Ishikawa (cell line): Measurements from ENCODE around the gene NPHP4.

Experiments
- CEBPB ChIP-seq: IDR thresholded peaks from 2 replicates; pipeline ENCODE4 v1.6.1; 2012
- CREB1 ChIP-seq: IDR thresholded peaks from 2 replicates; pipeline ENCODE4 v1.6.1; 2012; ENCODE audit warnings: low read depth
- EGR1 ChIP-seq: IDR thresholded peaks from 2 replicates; pipeline ENCODE4 v1.6.1; 2012
- EP300 ChIP-seq: IDR thresholded peaks from 2 replicates; pipeline ENCODE4 v1.6.1; 2012; ENCODE audit warnings: borderline replicate concordance
- FOXM1 ChIP-seq: IDR thresholded peaks from 2 replicates; pipeline ENCODE4 v1.6.1; 2012; ENCODE audit warnings: low read depth, borderline replicate concordance
- MAX ChIP-seq: IDR thresholded peaks from 2 replicates; pipeline ENCODE4 v1.6.1; 2012
- NFIC ChIP-seq: IDR thresholded peaks from 2 replicates; pipeline ENCODE4 v1.6.1; 2012
- RAD21 ChIP-seq: IDR thresholded peaks from 2 replicates; pipeline ENCODE4 v1.6.1; 2012; ENCODE audit warnings: low read depth
- REST ChIP-seq: IDR thresholded peaks from 2 replicates; pipeline ENCODE4 v1.6.1; 2012; ENCODE audit warnings: low read depth, mild to moderate bottlenecking
- TAF1 ChIP-seq: IDR thresholded peaks from 2 replicates; pipeline ENCODE4 v1.6.1; 2012; ENCODE audit warnings: low read depth, mild to moderate bottlenecking
- TCF12 ChIP-seq: IDR thresholded peaks from 2 replicates; pipeline ENCODE4 v1.6.1; 2012; ENCODE audit warnings: low read depth
- TEAD4 ChIP-seq: IDR thresholded peaks from 2 replicates; pipeline ENCODE4 v1.6.1; 2012
- USF1 ChIP-seq: IDR thresholded peaks from 2 replicates; pipeline ENCODE4 v1.6.1; 2012
- YY1 ChIP-seq: IDR thresholded peaks from 2 replicates; pipeline ENCODE4 v1.6.1; 2012; ENCODE audit warnings: low read depth
- ZBTB7A ChIP-seq: IDR thresholded peaks from 2 replicates; pipeline ENCODE4 v1.6.1; 2012; ENCODE audit warnings: low read depth

NPHP4 gene

GRCh38 chr1:5971471-5972197 lies 20.6 kb downstream of the NPHP4 start:
- TF ChIP-seq NFIC (no peak), EGR1 (no peak), USF1 (no peak), ZBTB7A (no peak), TAF1 (no peak), EP300 (no peak), MAX (no peak), YY1 (no peak), REST (no peak), RAD21 (no peak), TCF12 (no peak), FOXM1 (no peak), CEBPB (no peak), CREB1 (no peak), TEAD4 (no peak)

GRCh38 chr1:5970610-5971273 lies 21.5 kb downstream of the NPHP4 start:
- TF ChIP-seq REST (no peak), FOXM1 (no peak), CEBPB (no peak), TEAD4 (no peak), YY1 (no peak), EP300 (no peak), USF1 (no peak), NFIC (no peak), ZBTB7A (no peak), TAF1 (no peak), RAD21 (no peak), TCF12 (no peak), MAX (no peak), EGR1 (no peak)

GRCh38 chr1:5969168-5969567 lies 23.1 kb downstream of the NPHP4 start:
- no peak for TF ChIP-seq USF1
- TF ChIP-seq YY1: no peak
- no peak for TF ChIP-seq FOXM1
- TF ChIP-seq REST: no peak
- TF ChIP-seq TAF1: no peak
- TF ChIP-seq NFIC: no peak
- no peak for TF ChIP-seq ZBTB7A
- TF ChIP-seq RAD21: no peak
- TF ChIP-seq CREB1: no peak
- TF ChIP-seq EGR1: no peak
- TF ChIP-seq MAX: no peak
- no peak for TF ChIP-seq CEBPB
- no peak for TF ChIP-seq EP300
- no peak for TF ChIP-seq TCF12
- TF ChIP-seq TEAD4: no peak
